K562 treated with DMSO at 1 percent for 24 hours (cell line): ENCODE measurements around the gene PCBD1. TPM values are rescaled to one million over a fixed set of nuclear protein-coding genes. Genes with fewer than 3 reads are reported as not detected.

Source experiments
- total RNA-seq: library from RNA; unstranded; fragments of 300-600 nt; gene quantifications from 2 replicates; pipeline ENCODE4 v1.2.3, GENCODE V29; 2022; ENCODE audit warnings: low read depth; ENCODE audit not compliant: insufficient read depth

Gene PCBD1
- total RNA-seq, result 83.4 and 89.5 TPM in 2 replicates

GRCh38 chr10:70887804-70888800, at the start of gene PCBD1:
Gene PCBD1 (minus strand): TSS chr10:70888565. CDS start chr10:70888533, 32 bp downstream.

Other genes starting within 250 kb of the PCBD1 start
- 37.5 and 50.6 TPM in 2 replicates for gene ADAMTS14, start 216.1 kb downstream of the PCBD1 start, total RNA-seq
- not detected in 2 replicates for gene TBATA, start 103.2 kb downstream of the PCBD1 start, total RNA-seq
- 11.1 and 14.7 TPM in 2 replicates for gene SGPL1, start 72.6 kb downstream of the PCBD1 start, total RNA-seq